Measurements from ENCODE around the gene ZNF609. TPM values are rescaled to one million over a fixed set of nuclear protein-coding genes. Genes with fewer than 3 reads are reported as not detected.

ZNF609 gene
- total RNA-seq, 1 donor = 20.6 TPM

DNA sequence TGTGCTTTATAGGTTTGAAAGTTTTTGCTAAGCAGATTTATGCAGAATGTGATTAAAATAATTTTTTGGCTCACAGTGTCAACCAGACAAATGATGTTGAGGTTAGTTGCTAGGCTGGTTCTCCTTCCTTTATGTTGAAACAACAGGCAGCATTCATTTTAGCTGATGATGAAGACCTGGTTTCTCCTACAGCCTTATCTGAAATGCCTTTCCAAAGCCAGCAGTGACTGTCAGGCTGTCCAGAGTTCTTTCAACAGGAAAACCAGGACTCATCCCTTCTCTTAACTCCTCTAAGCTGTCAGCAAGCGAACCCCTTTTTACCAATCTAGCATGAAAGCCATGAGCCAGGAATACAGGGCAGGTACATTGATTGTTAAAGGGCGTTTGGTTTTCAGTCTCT, 84.1 kb downstream of the ZNF609 start:
- Histone ChIP-seq H3K36me3 (ENCODE audit: insufficient read depth, low read length) (no peaks in the 10 kb centered on the region), H3K9me3 (ENCODE audit: low read depth, low read length) (no peaks in the 10 kb centered on the region), H3K79me2 (ENCODE audit: insufficient read depth, low read length) (peaks cover 66% of the 10 kb centered on the region), H4K20me1 (ENCODE audit: insufficient read depth, low read length) (peaks cover 39% of the 10 kb centered on the region), H3K4me1 (ENCODE audit: insufficient read depth, low read length) (no peaks in the 10 kb centered on the region), H2AFZ (ENCODE audit: low read length) (no peak overlapping the region), H3K4me3 (ENCODE audit: insufficient read depth, low read length) (no peak overlapping the region), H3K27ac (ENCODE audit: low read depth, low read length) (no peak overlapping the region), H3K27me3 (ENCODE audit: insufficient read depth, low read length) (no peaks in the 10 kb centered on the region), H3K4me2 (ENCODE audit: insufficient read depth, low read length) (no peak overlapping the region)
- DNase-seq (ENCODE audit: insufficient read length, low spot score, missing footprints) = no peak
- TF ChIP-seq, protein P1, sequence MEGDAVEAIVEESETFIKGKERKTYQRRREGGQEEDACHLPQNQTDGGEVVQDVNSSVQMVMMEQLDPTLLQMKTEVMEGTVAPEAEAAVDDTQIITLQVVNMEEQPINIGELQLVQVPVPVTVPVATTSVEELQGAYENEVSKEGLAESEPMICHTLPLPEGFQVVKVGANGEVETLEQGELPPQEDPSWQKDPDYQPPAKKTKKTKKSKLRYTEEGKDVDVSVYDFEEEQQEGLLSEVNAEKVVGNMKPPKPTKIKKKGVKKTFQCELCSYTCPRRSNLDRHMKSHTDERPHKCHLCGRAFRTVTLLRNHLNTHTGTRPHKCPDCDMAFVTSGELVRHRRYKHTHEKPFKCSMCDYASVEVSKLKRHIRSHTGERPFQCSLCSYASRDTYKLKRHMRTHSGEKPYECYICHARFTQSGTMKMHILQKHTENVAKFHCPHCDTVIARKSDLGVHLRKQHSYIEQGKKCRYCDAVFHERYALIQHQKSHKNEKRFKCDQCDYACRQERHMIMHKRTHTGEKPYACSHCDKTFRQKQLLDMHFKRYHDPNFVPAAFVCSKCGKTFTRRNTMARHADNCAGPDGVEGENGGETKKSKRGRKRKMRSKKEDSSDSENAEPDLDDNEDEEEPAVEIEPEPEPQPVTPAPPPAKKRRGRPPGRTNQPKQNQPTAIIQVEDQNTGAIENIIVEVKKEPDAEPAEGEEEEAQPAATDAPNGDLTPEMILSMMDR (IDR thresholded peaks at IDR 0.05; ENCODE audit: extremely low read depth, low read depth, low read length) = no peak

DNA sequence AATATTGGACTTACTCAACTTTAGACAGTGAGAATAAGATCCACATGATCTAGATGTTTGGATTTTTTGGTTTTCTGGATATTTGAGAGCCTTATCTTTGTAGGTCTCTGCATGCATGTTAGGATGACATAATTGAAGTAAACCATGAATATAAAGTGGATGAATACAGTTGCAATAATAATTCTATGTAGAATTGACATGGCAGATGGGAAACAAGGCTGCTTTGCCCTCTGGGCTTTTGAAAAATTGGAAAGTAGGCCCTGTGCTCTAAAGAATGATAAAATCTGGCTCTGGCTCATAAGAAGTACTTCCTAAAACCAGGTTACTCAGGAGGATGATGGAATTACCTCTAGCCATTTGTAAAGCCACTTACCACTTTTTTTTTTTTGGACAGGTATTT, 86.9 kb downstream of the ZNF609 start:
- Histone ChIP-seq H3K9me3 (ENCODE audit: low read depth, low read length) (no peaks in the 10 kb centered on the region), H2AFZ (ENCODE audit: low read length) (no peak overlapping the region), H3K79me2 (ENCODE audit: insufficient read depth, low read length) (peaks cover 72% of the 10 kb centered on the region), H3K4me2 (ENCODE audit: insufficient read depth, low read length) (no peak overlapping the region), H3K4me1 (ENCODE audit: insufficient read depth, low read length) (no peaks in the 10 kb centered on the region), H3K27ac (ENCODE audit: low read depth, low read length) (no peak overlapping the region), H3K27me3 (ENCODE audit: insufficient read depth, low read length) (no peaks in the 10 kb centered on the region), H4K20me1 (ENCODE audit: insufficient read depth, low read length) (peaks cover 39% of the 10 kb centered on the region), H3K4me3 (ENCODE audit: insufficient read depth, low read length) (no peak overlapping the region), H3K36me3 (ENCODE audit: insufficient read depth, low read length) (no peaks in the 10 kb centered on the region)
- TF ChIP-seq, protein P1 (IDR thresholded peaks at IDR 0.05; ENCODE audit: extremely low read depth, low read depth, low read length) = no peak
- peak; percentile 9 for DNase-seq (ENCODE audit: insufficient read length, low spot score, missing footprints)

DNA sequence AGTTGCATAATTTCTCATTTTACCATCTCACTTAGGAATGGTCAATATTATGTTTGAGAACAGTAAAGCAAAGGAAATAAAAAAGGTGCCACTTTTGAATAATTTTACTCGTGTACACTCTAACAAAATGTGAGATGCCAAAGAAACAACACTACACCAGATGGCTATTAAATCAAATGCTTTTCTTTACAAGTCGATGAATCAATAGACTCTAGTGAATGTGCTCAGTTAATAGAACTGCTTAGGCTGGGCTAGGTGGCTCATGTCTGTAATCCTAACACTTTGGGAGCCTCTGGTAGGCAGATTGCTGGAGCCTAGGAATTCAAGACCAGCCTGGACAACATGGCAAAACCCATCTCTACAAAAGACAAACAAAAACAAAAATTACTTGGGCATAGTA, 87.9 kb downstream of the ZNF609 start:
- no peak overlapping the region for H3K4me2 ChIP-seq (ENCODE audit: insufficient read depth, low read length)
- H3K9me3 ChIP-seq (ENCODE audit: low read depth, low read length) = no peaks in the 10 kb centered on the region
- H4K20me1 ChIP-seq (ENCODE audit: insufficient read depth, low read length) = peaks cover 41% of the 10 kb centered on the region
- no peak overlapping the region for H3K4me3 ChIP-seq (ENCODE audit: insufficient read depth, low read length)
- no peak overlapping the region for H3K27ac ChIP-seq (ENCODE audit: low read depth, low read length)
- no peaks in the 10 kb centered on the region for H3K36me3 ChIP-seq (ENCODE audit: insufficient read depth, low read length)
- H3K79me2 ChIP-seq (ENCODE audit: insufficient read depth, low read length) = peaks cover 78% of the 10 kb centered on the region
- H3K27me3 ChIP-seq (ENCODE audit: insufficient read depth, low read length) = no peaks in the 10 kb centered on the region
- no peaks in the 10 kb centered on the region for H3K4me1 ChIP-seq (ENCODE audit: insufficient read depth, low read length)
- no peak overlapping the region for H2AFZ ChIP-seq (ENCODE audit: low read length)
- peak; percentile 11 for DNase-seq (ENCODE audit: insufficient read length, low spot score, missing footprints)
- TF ChIP-seq, protein P1 (IDR thresholded peaks at IDR 0.05; ENCODE audit: extremely low read depth, low read depth, low read length) = no peak

DNA sequence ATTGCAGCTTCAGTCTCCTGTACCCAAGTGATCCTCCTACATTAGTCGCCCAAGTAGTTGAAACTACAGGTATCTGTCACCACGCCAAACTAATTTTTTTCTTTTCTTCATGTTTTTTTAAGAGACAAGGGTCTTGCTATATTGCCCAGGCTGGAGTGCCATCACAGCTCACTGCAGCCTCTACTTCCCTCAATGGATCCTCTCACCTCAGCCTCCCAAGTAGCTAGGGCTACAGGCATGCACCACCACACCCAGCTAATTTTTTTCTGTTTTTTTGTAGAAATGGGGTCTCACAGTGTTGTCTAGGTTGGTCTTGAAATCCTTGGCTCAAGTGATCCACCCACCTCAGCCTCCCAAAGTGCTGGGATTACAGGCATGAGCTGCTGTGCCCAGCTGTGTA, 89.5 kb downstream of the ZNF609 start:
- Histone ChIP-seq H3K36me3 (ENCODE audit: insufficient read depth, low read length) (no peaks in the 10 kb centered on the region), H3K27me3 (ENCODE audit: insufficient read depth, low read length) (no peaks in the 10 kb centered on the region), H3K4me3 (ENCODE audit: insufficient read depth, low read length) (no peak overlapping the region), H3K79me2 (ENCODE audit: insufficient read depth, low read length) (peaks cover 76% of the 10 kb centered on the region), H2AFZ (ENCODE audit: low read length) (no peak overlapping the region), H4K20me1 (ENCODE audit: insufficient read depth, low read length) (peaks cover 40% of the 10 kb centered on the region), H3K27ac (ENCODE audit: low read depth, low read length) (no peak overlapping the region), H3K4me1 (ENCODE audit: insufficient read depth, low read length) (no peaks in the 10 kb centered on the region), H3K4me2 (ENCODE audit: insufficient read depth, low read length) (no peak overlapping the region), H3K9me3 (ENCODE audit: low read depth, low read length) (no peaks in the 10 kb centered on the region)
- TF ChIP-seq, protein P1 (IDR thresholded peaks at IDR 0.05; ENCODE audit: extremely low read depth, low read depth, low read length) = no peak
- no peak for DNase-seq (ENCODE audit: insufficient read length, low spot score, missing footprints)

Data from osteoblast (primary cell).